ENCODE data around the gene SYNGR2. TPM values are rescaled to one million over a fixed set of nuclear protein-coding genes. Genes with fewer than 3 reads are reported as not detected.

The SYNGR2 gene
- total and polyA plus RNA-seq, 2 experiments from 2014 or later, result 46.9 to 61.6 TPM

DNA sequence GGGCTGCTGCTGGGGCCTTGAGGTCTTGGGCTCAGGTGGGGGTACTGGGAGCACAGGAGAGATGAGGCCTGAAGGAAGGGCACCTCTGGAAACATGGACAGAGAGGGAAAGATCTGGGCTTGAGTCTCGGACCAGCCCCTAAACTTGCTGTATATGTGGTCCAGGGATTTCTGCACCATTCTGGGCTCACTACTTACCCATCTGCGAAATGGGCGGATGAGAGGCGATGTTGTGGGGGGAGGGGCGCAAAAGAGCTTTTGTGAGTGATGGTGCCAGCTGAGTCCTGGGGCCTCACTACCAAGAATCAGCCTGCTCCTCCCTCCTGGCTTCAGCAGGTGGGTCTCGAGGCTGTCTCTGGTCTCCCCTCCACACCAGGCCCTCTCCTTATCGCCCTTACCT lies 21.9 kb upstream of the SYNGR2 start:
- Mint-ChIP-seq H3K4me1 (peaks cover 4% of the 10 kb centered on the region; the same call in 1 of the 3 replicates), H3K27me3 (ENCODE audit: insufficient read depth, low read depth, poor library complexity) (peaks cover 2% of the 10 kb centered on the region), H3K36me3 (ENCODE audit: low read depth) (no peaks in the 10 kb centered on the region), H3K4me3 (no peak overlapping the region), H3K9me3 (no peaks in the 10 kb centered on the region; the same call in 2 of the 3 replicates), H3K27ac (no peak overlapping the region)
- no peaks in the 10 kb centered on the region for H3K36me3 ChIP-seq (ENCODE audit: insufficient read depth)
- H3K79me2 ChIP-seq (replicated peaks; ENCODE audit: insufficient read depth), result no peaks in the 10 kb centered on the region
- no peaks in the 10 kb centered on the region for H3F3A ChIP-seq (replicated peaks; ENCODE audit: low read depth)
- H3K4me2 ChIP-seq, result no peak overlapping the region
- H4K20me1 ChIP-seq (replicated peaks; ENCODE audit: insufficient read depth), result no peaks in the 10 kb centered on the region
- no peak overlapping the region for H2AFZ ChIP-seq
- H3K9me2 ChIP-seq (ENCODE audit: insufficient read depth), result no peaks in the 10 kb centered on the region
- H3K4me3 ChIP-seq, result no peak overlapping the region
- TF ChIP-seq POLR2AphosphoS5 (IDR thresholded peaks at IDR 0.05; ENCODE audit: low read depth), result no peak
- TF ChIP-seq, protein P1, sequence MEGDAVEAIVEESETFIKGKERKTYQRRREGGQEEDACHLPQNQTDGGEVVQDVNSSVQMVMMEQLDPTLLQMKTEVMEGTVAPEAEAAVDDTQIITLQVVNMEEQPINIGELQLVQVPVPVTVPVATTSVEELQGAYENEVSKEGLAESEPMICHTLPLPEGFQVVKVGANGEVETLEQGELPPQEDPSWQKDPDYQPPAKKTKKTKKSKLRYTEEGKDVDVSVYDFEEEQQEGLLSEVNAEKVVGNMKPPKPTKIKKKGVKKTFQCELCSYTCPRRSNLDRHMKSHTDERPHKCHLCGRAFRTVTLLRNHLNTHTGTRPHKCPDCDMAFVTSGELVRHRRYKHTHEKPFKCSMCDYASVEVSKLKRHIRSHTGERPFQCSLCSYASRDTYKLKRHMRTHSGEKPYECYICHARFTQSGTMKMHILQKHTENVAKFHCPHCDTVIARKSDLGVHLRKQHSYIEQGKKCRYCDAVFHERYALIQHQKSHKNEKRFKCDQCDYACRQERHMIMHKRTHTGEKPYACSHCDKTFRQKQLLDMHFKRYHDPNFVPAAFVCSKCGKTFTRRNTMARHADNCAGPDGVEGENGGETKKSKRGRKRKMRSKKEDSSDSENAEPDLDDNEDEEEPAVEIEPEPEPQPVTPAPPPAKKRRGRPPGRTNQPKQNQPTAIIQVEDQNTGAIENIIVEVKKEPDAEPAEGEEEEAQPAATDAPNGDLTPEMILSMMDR (conservative IDR thresholded peaks at IDR 0.05; ENCODE audit: low read depth in 2 of 2), result no peak
- TF ChIP-seq CREB1 (CRISPR knock-in tag; IDR thresholded peaks at IDR 0.05; ENCODE audit: low read depth), result no peak
- no peak for TF ChIP-seq STAT1 (IDR thresholded peaks at IDR 0.05; ENCODE audit: unreplicated experiment)
- TF ChIP-seq REST (IDR thresholded peaks at IDR 0.05; ENCODE audit: unreplicated experiment), result no peak
- no peak for TF ChIP-seq EZH2phosphoT487 (IDR thresholded peaks at IDR 0.05; ENCODE audit: unreplicated experiment)
- TF ChIP-seq ZNF331 (CRISPR knock-in tag; IDR thresholded peaks at IDR 0.05; ENCODE audit: low read depth), result no peak
- TF ChIP-seq, protein P2, sequence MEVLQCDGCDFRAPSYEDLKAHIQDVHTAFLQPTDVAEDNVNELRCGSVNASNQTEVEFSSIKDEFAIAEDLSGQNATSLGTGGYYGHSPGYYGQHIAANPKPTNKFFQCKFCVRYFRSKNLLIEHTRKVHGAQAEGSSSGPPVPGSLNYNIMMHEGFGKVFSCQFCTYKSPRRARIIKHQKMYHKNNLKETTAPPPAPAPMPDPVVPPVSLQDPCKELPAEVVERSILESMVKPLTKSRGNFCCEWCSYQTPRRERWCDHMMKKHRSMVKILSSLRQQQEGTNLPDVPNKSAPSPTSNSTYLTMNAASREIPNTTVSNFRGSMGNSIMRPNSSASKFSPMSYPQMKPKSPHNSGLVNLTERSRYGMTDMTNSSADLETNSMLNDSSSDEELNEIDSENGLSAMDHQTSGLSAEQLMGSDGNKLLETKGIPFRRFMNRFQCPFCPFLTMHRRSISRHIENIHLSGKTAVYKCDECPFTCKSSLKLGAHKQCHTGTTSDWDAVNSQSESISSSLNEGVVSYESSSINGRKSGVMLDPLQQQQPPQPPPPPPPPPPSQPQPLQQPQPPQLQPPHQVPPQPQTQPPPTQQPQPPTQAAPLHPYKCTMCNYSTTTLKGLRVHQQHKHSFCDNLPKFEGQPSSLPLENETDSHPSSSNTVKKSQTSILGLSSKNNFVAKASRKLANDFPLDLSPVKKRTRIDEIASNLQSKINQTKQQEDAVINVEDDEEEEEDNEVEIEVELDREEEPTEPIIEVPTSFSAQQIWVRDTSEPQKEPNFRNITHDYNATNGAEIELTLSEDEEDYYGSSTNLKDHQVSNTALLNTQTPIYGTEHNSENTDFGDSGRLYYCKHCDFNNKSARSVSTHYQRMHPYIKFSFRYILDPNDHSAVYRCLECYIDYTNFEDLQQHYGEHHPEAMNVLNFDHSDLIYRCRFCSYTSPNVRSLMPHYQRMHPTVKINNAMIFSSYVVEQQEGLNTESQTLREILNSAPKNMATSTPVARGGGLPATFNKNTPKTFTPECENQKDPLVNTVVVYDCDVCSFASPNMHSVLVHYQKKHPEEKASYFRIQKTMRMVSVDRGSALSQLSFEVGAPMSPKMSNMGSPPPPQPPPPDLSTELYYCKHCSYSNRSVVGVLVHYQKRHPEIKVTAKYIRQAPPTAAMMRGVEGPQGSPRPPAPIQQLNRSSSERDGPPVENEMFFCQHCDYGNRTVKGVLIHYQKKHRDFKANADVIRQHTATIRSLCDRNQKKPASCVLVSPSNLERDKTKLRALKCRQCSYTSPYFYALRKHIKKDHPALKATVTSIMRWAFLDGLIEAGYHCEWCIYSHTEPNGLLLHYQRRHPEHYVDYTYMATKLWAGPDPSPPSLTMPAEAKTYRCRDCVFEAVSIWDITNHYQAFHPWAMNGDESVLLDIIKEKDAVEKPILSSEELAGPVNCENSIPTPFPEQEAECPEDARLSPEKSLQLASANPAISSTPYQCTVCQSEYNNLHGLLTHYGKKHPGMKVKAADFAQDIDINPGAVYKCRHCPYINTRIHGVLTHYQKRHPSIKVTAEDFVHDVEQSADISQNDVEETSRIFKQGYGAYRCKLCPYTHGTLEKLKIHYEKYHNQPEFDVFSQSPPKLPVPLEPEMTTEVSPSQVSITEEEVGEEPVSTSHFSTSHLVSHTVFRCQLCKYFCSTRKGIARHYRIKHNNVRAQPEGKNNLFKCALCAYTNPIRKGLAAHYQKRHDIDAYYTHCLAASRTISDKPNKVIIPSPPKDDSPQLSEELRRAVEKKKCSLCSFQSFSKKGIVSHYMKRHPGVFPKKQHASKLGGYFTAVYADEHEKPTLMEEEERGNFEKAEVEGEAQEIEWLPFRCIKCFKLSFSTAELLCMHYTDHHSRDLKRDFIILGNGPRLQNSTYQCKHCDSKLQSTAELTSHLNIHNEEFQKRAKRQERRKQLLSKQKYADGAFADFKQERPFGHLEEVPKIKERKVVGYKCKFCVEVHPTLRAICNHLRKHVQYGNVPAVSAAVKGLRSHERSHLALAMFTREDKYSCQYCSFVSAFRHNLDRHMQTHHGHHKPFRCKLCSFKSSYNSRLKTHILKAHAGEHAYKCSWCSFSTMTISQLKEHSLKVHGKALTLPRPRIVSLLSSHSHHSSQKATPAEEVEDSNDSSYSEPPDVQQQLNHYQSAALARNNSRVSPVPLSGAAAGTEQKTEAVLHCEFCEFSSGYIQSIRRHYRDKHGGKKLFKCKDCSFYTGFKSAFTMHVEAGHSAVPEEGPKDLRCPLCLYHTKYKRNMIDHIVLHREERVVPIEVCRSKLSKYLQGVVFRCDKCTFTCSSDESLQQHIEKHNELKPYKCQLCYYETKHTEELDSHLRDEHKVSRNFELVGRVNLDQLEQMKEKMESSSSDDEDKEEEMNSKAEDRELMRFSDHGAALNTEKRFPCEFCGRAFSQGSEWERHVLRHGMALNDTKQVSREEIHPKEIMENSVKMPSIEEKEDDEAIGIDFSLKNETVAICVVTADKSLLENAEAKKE (CRISPR knock-in tag; IDR thresholded peaks at IDR 0.05), result no peak
- no peak for TF ChIP-seq ZNF114 (CRISPR knock-in tag; IDR thresholded peaks at IDR 0.05)
- TF ChIP-seq JUNB (IDR thresholded peaks at IDR 0.05; ENCODE audit: unreplicated experiment), result no peak
- TF ChIP-seq ETS1 (IDR thresholded peaks at IDR 0.05), result no peak
- no peak for TF ChIP-seq EZH2 (IDR thresholded peaks at IDR 0.05; ENCODE audit: low read depth, unreplicated experiment)
- TF ChIP-seq NANOG (IDR thresholded peaks at IDR 0.05; ENCODE audit: borderline replicate concordance), result no peak
- H3K4me1 ChIP-seq (ENCODE audit: insufficient read depth), result no peaks in the 10 kb centered on the region
- ATAC-seq, result no peak
- no peak for DNase-seq (ENCODE audit: low spot score)
- H3K27ac ChIP-seq (ENCODE audit: low read depth), result no peak overlapping the region
- no peaks in the 10 kb centered on the region for H3K27me3 ChIP-seq (ENCODE audit: insufficient read depth)
